Measurements from ENCODE around the gene DUSP6. TPM values are rescaled to one million over a fixed set of nuclear protein-coding genes. Genes with fewer than 3 reads are reported as not detected.

Gene DUSP6
- total RNA-seq, 1 donor from 2014 or later = 43.0 TPM

GRCh38 chr12:89328151-89329030, 23.9 kb downstream of the DUSP6 start:
- peaks cover 49% of the 10 kb centered on the region for H3K4me1 Mint-ChIP-seq (ENCODE audit: unreplicated experiment)
- peak overlapping the region; percentile 50 for H3K27ac Mint-ChIP-seq
- H3K27me3 Mint-ChIP-seq = no peaks in the 10 kb centered on the region
- no peak for TF ChIP-seq CTCF (conservative IDR thresholded peaks at IDR 0.05)
- no peak for DNase-seq (ENCODE audit: extremely low spot score, unreplicated experiment)
- no peaks in the 10 kb centered on the region for H3K36me3 Mint-ChIP-seq
- peak overlapping the region; percentile 1 for H3K4me3 Mint-ChIP-seq
- peaks cover 8% of the 10 kb centered on the region for H3K9me3 Mint-ChIP-seq

DNA sequence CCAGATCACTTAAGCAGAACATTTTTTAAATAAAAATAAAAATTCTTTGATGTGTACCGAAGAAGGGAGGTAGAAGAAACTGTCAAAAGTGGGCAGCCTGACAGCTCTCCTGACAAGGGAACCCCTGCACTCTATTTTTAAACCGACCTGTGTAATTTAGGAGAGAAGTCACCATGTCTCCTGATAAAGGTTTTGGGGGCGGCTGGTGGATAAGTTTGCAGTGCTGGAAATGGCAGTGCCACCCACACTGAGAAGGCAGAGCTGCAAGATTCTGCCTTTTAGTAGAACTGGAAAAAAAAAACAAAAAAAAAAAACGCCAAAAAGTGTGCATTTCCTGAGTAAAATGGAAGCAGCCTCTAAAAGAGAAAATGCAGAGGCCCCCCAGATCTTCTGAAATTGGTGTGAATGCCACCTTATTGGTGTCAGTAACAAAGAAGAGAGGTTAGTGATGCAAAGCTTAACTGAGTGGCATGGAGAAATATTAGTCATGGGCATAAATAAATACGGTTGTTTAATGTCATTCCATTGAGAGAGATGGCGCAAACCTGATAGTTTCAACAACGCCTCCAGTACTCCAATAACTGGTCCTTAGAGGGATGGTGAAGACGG, 24.7 kb downstream of the DUSP6 start:
- Mint-ChIP-seq H3K4me3 (no peak overlapping the region), H3K36me3 (no peaks in the 10 kb centered on the region), H3K4me1 (ENCODE audit: unreplicated experiment) (peaks cover 50% of the 10 kb centered on the region)

DNA sequence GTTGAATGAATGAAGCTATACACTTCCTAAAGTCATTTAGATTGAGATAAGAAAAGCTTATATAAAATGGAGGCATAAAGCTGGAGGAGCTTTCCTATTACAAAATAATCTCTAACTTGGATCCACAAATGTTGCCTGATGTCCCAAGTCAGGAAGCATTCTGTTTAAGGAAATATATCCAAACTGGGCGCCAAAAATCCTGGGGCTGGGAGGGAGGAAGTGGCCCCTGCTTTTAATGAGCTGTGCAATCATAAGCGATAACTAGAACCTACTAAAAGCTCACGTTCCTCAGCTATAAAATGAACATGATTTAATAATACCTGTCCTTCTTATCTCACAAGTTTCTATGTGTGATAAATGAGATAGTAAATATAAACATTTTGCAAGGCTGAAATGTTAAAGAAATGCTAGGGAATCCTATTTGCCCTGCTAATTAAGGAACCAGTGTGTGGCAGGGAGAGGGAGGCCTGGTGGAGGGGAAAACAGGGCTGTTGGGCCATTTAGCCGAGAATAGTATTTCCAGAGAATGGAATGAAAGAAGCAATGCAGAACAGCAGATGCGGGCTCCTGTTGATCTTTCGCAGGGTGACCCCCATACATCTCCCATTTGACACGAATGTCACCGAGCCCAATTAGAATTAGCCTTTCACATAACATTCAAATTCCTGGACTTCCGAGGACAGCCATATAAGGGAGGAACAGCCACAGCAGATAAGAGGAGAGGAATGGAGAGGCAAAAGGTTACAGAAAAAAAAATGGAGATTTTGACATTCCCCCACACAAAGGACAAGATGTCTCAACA, 25.9 kb downstream of the DUSP6 start:
- no peaks in the 10 kb centered on the region for H3K27me3 Mint-ChIP-seq
- H3K27ac Mint-ChIP-seq = peak overlapping the region; percentile 37
- H3K4me1 Mint-ChIP-seq (ENCODE audit: unreplicated experiment) = peaks cover 54% of the 10 kb centered on the region
- H3K9me3 Mint-ChIP-seq = peaks cover 8% of the 10 kb centered on the region
- TF ChIP-seq CTCF (conservative IDR thresholded peaks at IDR 0.05) = no peak
- H3K36me3 Mint-ChIP-seq = no peaks in the 10 kb centered on the region
- no peak for DNase-seq (ENCODE audit: extremely low spot score, unreplicated experiment)
- H3K4me3 Mint-ChIP-seq = peak overlapping the region; percentile 40

More for the DNA sequence above, 24.7 kb downstream of the DUSP6 start:
- Mint-ChIP-seq H3K9me3 (peaks cover 8% of the 10 kb centered on the region), H3K27ac (peak overlapping the region; percentile 50), H3K27me3 (no peaks in the 10 kb centered on the region)
- no peak for DNase-seq (ENCODE audit: extremely low spot score, unreplicated experiment)
- TF ChIP-seq CTCF (conservative IDR thresholded peaks at IDR 0.05) = no peak

DNA sequence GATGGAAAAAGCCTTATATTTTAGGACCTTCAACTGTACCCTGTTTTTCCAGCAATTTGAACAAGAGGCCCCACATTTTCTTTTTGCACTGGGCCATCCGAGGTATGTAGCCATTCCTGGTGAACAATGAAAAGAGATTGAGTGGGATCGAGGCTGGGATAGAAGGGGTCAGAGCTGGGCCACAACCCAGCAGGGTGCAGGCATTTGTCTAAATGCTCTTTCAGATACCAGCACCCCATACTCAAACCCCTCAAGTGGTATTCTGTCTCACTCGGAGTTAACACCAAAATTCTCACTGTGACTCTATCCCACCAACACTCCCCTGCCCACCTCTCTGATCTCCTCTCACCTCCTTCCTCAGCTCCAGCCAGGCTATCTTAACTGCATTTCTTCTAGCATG, 26.8 kb downstream of the DUSP6 start:
- Mint-ChIP-seq H3K4me3 (no peak overlapping the region), H3K27me3 (no peaks in the 10 kb centered on the region), H3K36me3 (no peaks in the 10 kb centered on the region), H3K9me3 (peaks cover 1% of the 10 kb centered on the region), H3K27ac (peak overlapping the region; percentile 37), H3K4me1 (ENCODE audit: unreplicated experiment) (peaks cover 54% of the 10 kb centered on the region)
- no peak for DNase-seq (ENCODE audit: extremely low spot score, unreplicated experiment)
- TF ChIP-seq CTCF (conservative IDR thresholded peaks at IDR 0.05) = no peak

GRCh38 chr12:89324437-89324836, 27.9 kb downstream of the DUSP6 start:
- Mint-ChIP-seq H3K27me3 (no peaks in the 10 kb centered on the region), H3K9me3 (no peaks in the 10 kb centered on the region), H3K4me3 (no peak overlapping the region), H3K36me3 (no peaks in the 10 kb centered on the region), H3K27ac (no peak overlapping the region), H3K4me1 (ENCODE audit: unreplicated experiment) (peaks cover 54% of the 10 kb centered on the region)
- TF ChIP-seq CTCF (conservative IDR thresholded peaks at IDR 0.05) = no peak
- no peak for DNase-seq (ENCODE audit: extremely low spot score, unreplicated experiment)
